HAP-1 (cell line): Measurements from ENCODE around the gene TBC1D5.
"Not testable (repeated sequence)": the region's sequence is repeated elsewhere in the genome, so short reads cannot be mapped to it uniquely, and the experiment has no call there.

Experiments
- DNase-seq, 2 experiments: peaks; one replicate each; pipeline ENCODE4 v3.0.0-alpha.2; 2016 to 2020; ENCODE audit warnings: low spot score in 2 of 2
- H3K27me3 ChIP-seq: fragments of 250-450 bp; sonication (Bioruptor Pico); 2 replicates; pipeline ENCODE4 v1.5.1; 2020; ENCODE audit warnings: low read depth, mild to moderate bottlenecking, moderate library complexity
- H3K36me3 ChIP-seq: fragments of 250-450 bp; sonication (Bioruptor Pico); replicated peaks from 2 replicates; pipeline ENCODE4 v1.5.1; 2020; ENCODE audit warnings: mild to moderate bottlenecking
- H3K4me1 ChIP-seq: fragments of 250-450 bp; sonication (Bioruptor Pico); 2 replicates; pipeline ENCODE4 v1.5.1; 2020; ENCODE audit warnings: mild to moderate bottlenecking
- H3K4me3 ChIP-seq: fragments of 250-450 bp; sonication (Bioruptor Pico); 2 replicates; pipeline ENCODE4 v1.5.1; 2020; ENCODE audit warnings: mild to moderate bottlenecking, moderate library complexity
- H3K9me3 ChIP-seq: fragments of 250-450 bp; sonication (Bioruptor Pico); 2 replicates; pipeline ENCODE4 v1.5.1; 2020; ENCODE audit warnings: mild to moderate bottlenecking, moderate library complexity
- in situ Hi-C: fragments of 300-500 bp; cut with MboI; formaldehyde crosslinking; loops from 3 replicates; pipeline ENCODE4 v1.14.3; 2020; ENCODE audit warnings: low sequenced_read_pairs, inconsistent platforms, mixed read lengths

The TBC1D5 gene

GRCh38 chr3:17420668-17421067 is 321.8 kb downstream of the TBC1D5 start:
- no peak overlapping the region for H3K4me3 ChIP-seq
- peaks cover 2% of the 10 kb centered on the region for H3K4me1 ChIP-seq
- H3K27me3 ChIP-seq, result no peaks in the 10 kb centered on the region
- H3K9me3 ChIP-seq, result no peaks in the 10 kb centered on the region
- no peak for DNase-seq
- in situ Hi-C loops, result no loop called here
- H3K36me3 ChIP-seq, result no peaks in the 10 kb centered on the region

- Histone ChIP-seq H3K4me3 (no peak overlapping the region), H3K4me1 (no peaks in the 10 kb centered on the region), H3K27me3 (no peaks in the 10 kb centered on the region), H3K9me3 (no peaks in the 10 kb centered on the region), H3K36me3 (no peaks in the 10 kb centered on the region)
- in situ Hi-C loops, result no loop called here
- peak; percentile 34 to 71 for DNase-seq
These were observed 329.4 kb downstream of the TBC1D5 start for GRCh38 chr3:17412950-17413530.

GRCh38 chr3:17411157-17411877 is 331.1 kb downstream of the TBC1D5 start:
- in situ Hi-C loops, result no loop called here
- H3K9me3 ChIP-seq, result no peaks in the 10 kb centered on the region
- no peaks in the 10 kb centered on the region for H3K36me3 ChIP-seq
- H3K4me3 ChIP-seq, result no peak overlapping the region
- H3K4me1 ChIP-seq, result no peaks in the 10 kb centered on the region
- no peak for DNase-seq
- H3K27me3 ChIP-seq, result no peaks in the 10 kb centered on the region

- no peaks in the 10 kb centered on the region for H3K9me3 ChIP-seq
- in situ Hi-C loops, result loop anchor here (5.0 kb wide), 1 partner anchor 145 kb away; no protein-coding TSS in a partner anchor
- no peak for DNase-seq
- H3K4me1 ChIP-seq, result no peaks in the 10 kb centered on the region
- H3K27me3 ChIP-seq, result no peaks in the 10 kb centered on the region
- H3K36me3 ChIP-seq, result no peaks in the 10 kb centered on the region
- H3K4me3 ChIP-seq, result no peak overlapping the region
These were observed 334.9 kb downstream of the TBC1D5 start for GRCh38 chr3:17407576-17407975.

- no peak for DNase-seq
- H3K27me3 ChIP-seq, result no peaks in the 10 kb centered on the region
- no peaks in the 10 kb centered on the region for H3K36me3 ChIP-seq
- in situ Hi-C loops, result no loop called here
- H3K9me3 ChIP-seq, result no peaks in the 10 kb centered on the region
- no peaks in the 10 kb centered on the region for H3K4me1 ChIP-seq
- no peak overlapping the region for H3K4me3 ChIP-seq
These were observed 337.9 kb downstream of the TBC1D5 start for GRCh38 chr3:17404548-17404947.

- H3K4me3 ChIP-seq, result no peak overlapping the region
- no peaks in the 10 kb centered on the region for H3K4me1 ChIP-seq
- H3K27me3 ChIP-seq, result no peaks in the 10 kb centered on the region
- H3K36me3 ChIP-seq, result no peaks in the 10 kb centered on the region
- DNase-seq, result no peak
- no peaks in the 10 kb centered on the region for H3K9me3 ChIP-seq
- in situ Hi-C loops, result no loop called here
These were observed 340.0 kb downstream of the TBC1D5 start for GRCh38 chr3:17402442-17402841.

DNA sequence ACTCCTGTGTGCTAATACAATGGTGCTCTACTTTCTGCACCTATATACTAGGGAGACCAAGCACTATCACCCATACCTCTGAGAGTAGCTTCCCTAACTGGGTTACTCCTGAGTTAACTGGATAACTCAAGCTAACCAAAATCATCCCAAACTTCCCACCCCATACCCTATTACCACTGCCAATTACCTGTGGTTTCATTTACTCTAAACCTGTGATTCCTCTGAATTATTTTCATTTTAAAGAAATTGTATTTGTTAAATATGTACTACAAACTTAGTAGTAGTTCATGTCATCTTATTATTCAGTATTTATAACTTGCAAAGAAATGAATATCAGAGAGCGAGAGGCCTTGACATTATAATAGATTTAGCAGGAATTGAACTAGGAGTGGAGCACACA is 340.5 kb downstream of the TBC1D5 start:
- in situ Hi-C loops, result no loop called here
- H3K27me3 ChIP-seq, result no peaks in the 10 kb centered on the region
- DNase-seq, result no peak

GRCh38 chr3:17399586-17399985 is 342.8 kb downstream of the TBC1D5 start:
- Histone ChIP-seq H3K4me3 (no peak overlapping the region), H3K9me3 (no peaks in the 10 kb centered on the region), H3K36me3 (no peaks in the 10 kb centered on the region), H3K27me3 (no peaks in the 10 kb centered on the region), H3K4me1 (no peaks in the 10 kb centered on the region)
- in situ Hi-C loops, result no loop called here
- DNase-seq, result no peak

More for the DNA sequence above, 340.5 kb downstream of the TBC1D5 start:
- Histone ChIP-seq H3K4me3 (no peak overlapping the region), H3K4me1 (no peaks in the 10 kb centered on the region), H3K9me3 (no peaks in the 10 kb centered on the region), H3K36me3 (no peaks in the 10 kb centered on the region)

DNA sequence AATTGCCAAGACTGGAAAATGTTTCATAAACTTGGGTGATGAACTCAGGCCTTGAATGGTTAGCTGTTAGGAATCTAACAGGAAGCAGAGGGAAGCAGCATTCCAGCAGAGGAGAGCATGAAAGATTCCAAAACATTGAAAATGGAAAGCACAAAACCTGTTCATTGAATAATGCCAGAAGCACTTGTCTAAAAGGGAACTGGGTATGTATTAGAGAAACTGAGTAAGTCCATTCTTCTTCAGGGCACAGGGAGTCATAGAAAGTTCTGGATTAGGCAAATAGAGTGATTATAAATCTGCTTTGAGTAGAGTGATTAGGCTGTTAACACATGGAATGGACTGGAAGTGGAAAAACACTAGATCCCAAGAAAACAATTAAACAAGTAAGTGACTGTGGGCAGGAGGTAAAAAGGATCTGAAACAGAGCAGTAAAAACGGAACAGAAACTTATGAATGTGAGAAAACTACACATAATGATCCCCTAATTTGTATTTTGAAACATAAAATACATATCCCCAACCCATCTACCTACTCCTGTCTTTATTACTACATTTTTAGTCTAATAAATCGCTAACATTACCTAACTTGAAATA is 343.4 kb downstream of the TBC1D5 start:
- in situ Hi-C loops, result no loop called here
- Histone ChIP-seq H3K36me3 (no peaks in the 10 kb centered on the region), H3K4me1 (no peaks in the 10 kb centered on the region), H3K9me3 (no peaks in the 10 kb centered on the region), H3K27me3 (no peaks in the 10 kb centered on the region), H3K4me3 (no peak overlapping the region)
- no peak for DNase-seq

DNA sequence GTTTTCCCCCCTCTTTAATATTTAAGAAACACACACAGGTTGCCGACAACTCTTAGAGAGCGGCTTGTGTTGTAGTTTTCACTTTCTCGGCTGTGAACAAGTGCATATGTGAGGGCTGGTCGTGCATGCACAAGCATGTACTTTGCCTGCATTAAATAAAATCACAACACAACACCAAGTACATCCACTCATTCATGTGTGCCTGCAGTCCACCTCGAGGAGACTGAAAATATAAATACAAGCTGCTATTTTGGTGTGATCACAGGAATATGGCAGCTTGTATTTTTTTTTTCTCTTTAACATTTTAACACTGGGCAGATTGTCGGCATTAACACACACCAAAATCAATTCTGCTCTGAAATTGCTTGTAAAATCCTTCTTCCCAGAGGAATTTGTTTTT is 346.4 kb downstream of the TBC1D5 start:
- H3K36me3 ChIP-seq, result no peaks in the 10 kb centered on the region
- no peaks in the 10 kb centered on the region for H3K27me3 ChIP-seq
- H3K4me1 ChIP-seq, result no peaks in the 10 kb centered on the region
- no peak overlapping the region for H3K4me3 ChIP-seq
- in situ Hi-C loops, result no loop called here
- DNase-seq, result no peak
- no peaks in the 10 kb centered on the region for H3K9me3 ChIP-seq

DNA sequence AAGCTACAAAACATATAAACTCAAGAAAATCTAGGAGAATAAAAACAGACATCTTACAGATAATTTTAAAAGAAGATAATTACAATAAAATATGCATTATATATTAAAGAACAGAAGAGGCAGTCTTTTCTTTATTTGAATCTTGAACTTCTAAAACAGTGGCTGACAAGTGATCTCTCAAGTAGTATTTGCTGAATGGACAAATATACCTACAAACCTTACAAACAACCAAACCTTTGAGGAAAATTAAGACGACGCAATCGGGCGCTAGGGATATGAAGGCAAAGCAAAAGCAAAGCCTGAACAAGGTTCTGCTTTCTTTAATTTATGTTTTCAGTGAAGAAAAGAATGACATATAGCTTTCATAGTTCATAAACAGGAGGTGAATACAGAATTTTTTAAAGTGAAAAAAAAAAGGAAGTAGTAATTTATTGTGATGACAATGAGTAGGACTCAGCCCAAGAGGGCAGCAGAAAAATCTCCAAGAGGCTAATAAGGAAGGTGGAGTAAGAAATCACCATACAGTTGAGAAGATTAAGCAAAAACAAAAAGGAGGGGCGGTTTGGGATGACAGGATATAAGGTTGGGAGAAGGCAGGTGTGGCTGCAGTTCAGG is 347.8 kb downstream of the TBC1D5 start:
- Histone ChIP-seq H3K36me3 (no peaks in the 10 kb centered on the region), H3K9me3 (no peaks in the 10 kb centered on the region), H3K4me1 (no peaks in the 10 kb centered on the region), H3K4me3 (no peak overlapping the region), H3K27me3 (no peaks in the 10 kb centered on the region)
- no peak for DNase-seq
- in situ Hi-C loops, result no loop called here

- DNase-seq, H3K4me3 ChIP-seq, H3K27me3 ChIP-seq, in situ Hi-C loops, H3K36me3 ChIP-seq, H3K9me3 ChIP-seq, H3K4me1 ChIP-seq: not testable (repeated sequence)
These were observed 349.9 kb downstream of the TBC1D5 start for GRCh38 chr3:17392516-17392915.

DNA sequence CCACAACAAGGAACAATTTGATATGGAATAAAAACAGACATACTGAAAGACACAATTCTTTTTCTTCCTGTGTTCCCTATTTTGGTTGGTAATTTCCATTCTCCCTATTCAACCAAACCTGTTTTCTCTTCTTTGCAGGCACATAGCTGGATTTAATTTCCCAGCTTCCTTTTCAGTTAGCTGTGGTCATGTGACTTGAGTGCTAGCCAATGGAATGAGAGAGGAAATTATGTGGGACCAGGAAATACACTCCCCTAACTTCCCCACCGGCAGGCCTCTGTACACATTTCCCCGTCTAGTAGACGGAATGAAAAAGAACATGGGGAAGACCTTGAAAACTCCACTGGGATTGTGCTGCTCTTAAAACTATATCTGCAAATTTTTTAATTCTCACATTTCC is 351.6 kb downstream of the TBC1D5 start:
- DNase-seq, result no peak
- H3K4me3 ChIP-seq, result no peak overlapping the region
- no peaks in the 10 kb centered on the region for H3K9me3 ChIP-seq
- H3K4me1 ChIP-seq, result no peaks in the 10 kb centered on the region
- no peaks in the 10 kb centered on the region for H3K36me3 ChIP-seq
- in situ Hi-C loops, result no loop called here
- H3K27me3 ChIP-seq, result no peaks in the 10 kb centered on the region

DNA sequence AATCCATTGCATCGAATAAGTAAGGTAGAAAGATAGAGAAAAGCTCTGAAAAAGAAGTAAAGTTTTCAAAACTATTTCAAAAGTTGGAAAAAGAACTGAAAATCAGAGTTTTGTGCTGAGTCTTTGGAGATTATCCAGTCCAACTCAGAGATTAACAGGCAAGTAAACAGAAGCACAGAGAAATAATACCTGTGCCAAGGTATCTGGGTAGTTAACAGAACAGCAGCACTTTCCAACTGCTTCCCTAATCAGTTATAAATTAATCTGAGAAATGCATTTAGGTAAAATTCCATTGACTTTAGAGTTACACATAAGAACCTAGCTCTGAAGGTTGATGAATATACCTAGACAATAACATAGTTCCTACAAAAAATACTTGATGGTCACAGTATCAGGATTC is 355.3 kb downstream of the TBC1D5 start:
- DNase-seq, result no peak
- Histone ChIP-seq H3K4me3 (no peak overlapping the region), H3K9me3 (no peaks in the 10 kb centered on the region), H3K4me1 (no peaks in the 10 kb centered on the region), H3K36me3 (no peaks in the 10 kb centered on the region), H3K27me3 (no peaks in the 10 kb centered on the region)
- in situ Hi-C loops, result no loop called here
